ENCODE measurements around the gene KL. TPM values are rescaled to one million over a fixed set of nuclear protein-coding genes. Genes with fewer than 3 reads are reported as not detected.

Gene KL
- total RNA-seq, 1 experiment from 2014 or later: not detected

GRCh38 chr13:33081666-33082065 lies 65.4 kb downstream of the KL start:
- DNase-seq (ENCODE audit: unreplicated experiment): no peak
- BruUV-seq (replicated peaks): no TSS peak
- Mint-ChIP-seq H3K4me1 (ENCODE audit: insufficient read depth, unreplicated experiment) (peaks cover 12% of the 10 kb centered on the region), H3K27me3 (ENCODE audit: insufficient read depth, unreplicated experiment) (peaks cover 12% of the 10 kb centered on the region), H3K27ac (ENCODE audit: low read depth, unreplicated experiment) (no peak overlapping the region), H3K9me3 (ENCODE audit: unreplicated experiment) (no peaks in the 10 kb centered on the region), H3K36me3 (ENCODE audit: insufficient read depth, unreplicated experiment) (no peaks in the 10 kb centered on the region), H3K4me3 (ENCODE audit: unreplicated experiment) (no peak overlapping the region)
- no peak for TF ChIP-seq CTCF (IDR thresholded peaks at IDR 0.05; ENCODE audit: unreplicated experiment)
- ChIA-PET CTCF (no interaction called here), POLR2A (no interaction called here)
- intact Hi-C loops (cut with micrococcal nuclease): no loop called here

- DNase-seq (ENCODE audit: unreplicated experiment): no peak
- no peaks in the 10 kb centered on the region for H3K36me3 Mint-ChIP-seq (ENCODE audit: insufficient read depth, unreplicated experiment)
- BruUV-seq (replicated peaks): no TSS peak
Measured at GRCh38 chr13:33083054-33083453, 66.8 kb downstream of the KL start.

GRCh38 chr13:33087091-33087490 lies 70.9 kb downstream of the KL start:
- BruUV-seq (replicated peaks): no TSS peak
- Mint-ChIP-seq H3K4me1 (ENCODE audit: insufficient read depth, unreplicated experiment) (no peaks in the 10 kb centered on the region), H3K27ac (ENCODE audit: low read depth, unreplicated experiment) (no peak overlapping the region), H3K36me3 (ENCODE audit: insufficient read depth, unreplicated experiment) (no peaks in the 10 kb centered on the region), H3K27me3 (ENCODE audit: insufficient read depth, unreplicated experiment) (peaks cover 12% of the 10 kb centered on the region), H3K9me3 (ENCODE audit: unreplicated experiment) (no peaks in the 10 kb centered on the region), H3K4me3 (ENCODE audit: unreplicated experiment) (no peak overlapping the region)
- TF ChIP-seq CTCF (IDR thresholded peaks at IDR 0.05; ENCODE audit: unreplicated experiment): no peak
- ChIA-PET CTCF (no interaction called here), POLR2A (no interaction called here)
- intact Hi-C loops (cut with micrococcal nuclease): no loop called here
- DNase-seq (ENCODE audit: unreplicated experiment): no peak

More at GRCh38 chr13:33083054-33083453, 66.8 kb downstream of the KL start:
- no peak overlapping the region for H3K27ac Mint-ChIP-seq (ENCODE audit: low read depth, unreplicated experiment)
- peaks cover 12% of the 10 kb centered on the region for H3K4me1 Mint-ChIP-seq (ENCODE audit: insufficient read depth, unreplicated experiment)
- peaks cover 12% of the 10 kb centered on the region for H3K27me3 Mint-ChIP-seq (ENCODE audit: insufficient read depth, unreplicated experiment)
- ChIA-PET POLR2A (no interaction called here), CTCF (no interaction called here)
- H3K4me3 Mint-ChIP-seq (ENCODE audit: unreplicated experiment): no peak overlapping the region
- no peak for TF ChIP-seq CTCF (IDR thresholded peaks at IDR 0.05; ENCODE audit: unreplicated experiment)
- no peaks in the 10 kb centered on the region for H3K9me3 Mint-ChIP-seq (ENCODE audit: unreplicated experiment)
- intact Hi-C loops (cut with micrococcal nuclease): no loop called here

GRCh38 chr13:33087790-33088189 lies 71.6 kb downstream of the KL start:
- CTCF ChIA-PET: no interaction called here
- Mint-ChIP-seq H3K4me3 (ENCODE audit: unreplicated experiment) (no peak overlapping the region), H3K36me3 (ENCODE audit: insufficient read depth, unreplicated experiment) (no peaks in the 10 kb centered on the region), H3K9me3 (ENCODE audit: unreplicated experiment) (no peaks in the 10 kb centered on the region), H3K27ac (ENCODE audit: low read depth, unreplicated experiment) (no peak overlapping the region), H3K4me1 (ENCODE audit: insufficient read depth, unreplicated experiment) (no peaks in the 10 kb centered on the region), H3K27me3 (ENCODE audit: insufficient read depth, unreplicated experiment) (peaks cover 12% of the 10 kb centered on the region)
- no TSS peak for BruUV-seq (replicated peaks)
- POLR2A ChIA-PET: no interaction called here
- intact Hi-C loops (cut with micrococcal nuclease): no loop called here
- TF ChIP-seq CTCF (IDR thresholded peaks at IDR 0.05; ENCODE audit: unreplicated experiment): no peak
- DNase-seq (ENCODE audit: unreplicated experiment): no peak

All from MCF 10A (cell line).